H9 (cell line): ENCODE measurements around the gene HMCES. TPM values are rescaled to one million over a fixed set of nuclear protein-coding genes. Genes with fewer than 3 reads are reported as not detected.

Experiments
- DNase-seq: peaks from one replicate; pipeline ENCODE4 v3.0.0-alpha.2; 2017
- H2AFZ ChIP-seq: one replicate; pipeline ENCODE4 v1.6.1; 2013; ENCODE audit warnings: mild to moderate bottlenecking, low read length, control low read depth, moderate library complexity
- H2AK5ac ChIP-seq: 2 replicates; pipeline ENCODE4 v1.6.1; 2013; ENCODE audit warnings: low read length, control low read depth, mixed read lengths; ENCODE audit not compliant: insufficient read length
- H2BK120ac ChIP-seq: one replicate; pipeline ENCODE4 v1.6.1; 2013; ENCODE audit warnings: low read depth, mild to moderate bottlenecking, low read length, control low read depth, inconsistent platforms; ENCODE audit not compliant: poor library complexity, severe bottlenecking
- H2BK12ac ChIP-seq: 2 replicates; pipeline ENCODE4 v1.6.1; 2013; ENCODE audit warnings: low read length, control low read depth, mixed read lengths, low read depth; ENCODE audit not compliant: insufficient read length
- H2BK15ac ChIP-seq: 2 replicates; pipeline ENCODE4 v1.6.1; 2013; ENCODE audit warnings: low read depth, low read length, control low read depth
- H2BK20ac ChIP-seq: one replicate; pipeline ENCODE4 v1.6.1; 2013; ENCODE audit warnings: low read depth, mild to moderate bottlenecking, low read length, control low read depth, inconsistent platforms; ENCODE audit not compliant: poor library complexity, severe bottlenecking
- H2BK5ac ChIP-seq: 2 replicates; pipeline ENCODE4 v1.6.1; 2013; ENCODE audit warnings: low read length, control low read depth, mixed read lengths; ENCODE audit not compliant: insufficient read length
- H3K14ac ChIP-seq: 2 replicates; pipeline ENCODE4 v1.6.1; 2013; ENCODE audit warnings: low read length, control low read depth; ENCODE audit not compliant: insufficient read depth
- H3K18ac ChIP-seq: 2 replicates; pipeline ENCODE4 v1.6.1; 2013; ENCODE audit warnings: low read depth, mild to moderate bottlenecking, mixed read lengths, low read length, control low read depth; ENCODE audit not compliant: insufficient read length
- H3K23ac ChIP-seq: 2 replicates; pipeline ENCODE4 v1.6.1; 2013; ENCODE audit warnings: low read length, control low read depth, mixed read lengths, low read depth; ENCODE audit not compliant: insufficient read length
- H3K23me2 ChIP-seq: 2 replicates; pipeline ENCODE4 v1.6.1; 2013; ENCODE audit warnings: low read depth, mild to moderate bottlenecking, mixed read lengths, low read length, control low read depth; ENCODE audit not compliant: insufficient read length, poor library complexity, severe bottlenecking
- H3K27ac ChIP-seq: 2 replicates; pipeline ENCODE4 v1.5.1; 2013; ENCODE audit warnings: low read length, control low read depth, mixed read lengths, low read depth; ENCODE audit not compliant: insufficient read length
- H3K27me3 ChIP-seq: 2 replicates; pipeline ENCODE4 v1.6.1; 2013; ENCODE audit warnings: low read length, control low read depth, inconsistent platforms; ENCODE audit not compliant: insufficient read depth
- H3K4ac ChIP-seq: 2 replicates; pipeline ENCODE4 v1.6.1; 2013; ENCODE audit warnings: low read depth, mild to moderate bottlenecking, control low read depth, inconsistent platforms, low read length, moderate library complexity
- H3K4me1 ChIP-seq: 2 replicates; pipeline ENCODE4 v1.6.1; 2013; ENCODE audit warnings: low read length, control low read depth, inconsistent platforms; ENCODE audit not compliant: insufficient read depth
- H3K4me2 ChIP-seq: 2 replicates; pipeline ENCODE4 v1.6.1; 2013; ENCODE audit warnings: low read length, control low read depth, mixed read lengths; ENCODE audit not compliant: insufficient read length, insufficient read depth
- H3K56ac ChIP-seq: 2 replicates; pipeline ENCODE4 v1.6.1; 2013; ENCODE audit warnings: low read depth, mild to moderate bottlenecking, mixed read lengths, low read length, control low read depth; ENCODE audit not compliant: insufficient read length
- H3K79me1 ChIP-seq: 2 replicates; pipeline ENCODE4 v1.6.1; 2013; ENCODE audit warnings: low read depth, mild to moderate bottlenecking, moderate library complexity, low read length, control low read depth, inconsistent platforms; ENCODE audit not compliant: insufficient read depth, poor library complexity, severe bottlenecking
- H3K79me2 ChIP-seq: 2 replicates; pipeline ENCODE4 v1.6.1; 2013; ENCODE audit warnings: low read length, control low read depth, inconsistent platforms; ENCODE audit not compliant: insufficient read depth
- H3K9ac ChIP-seq: 2 replicates; pipeline ENCODE4 v1.6.1; 2013; ENCODE audit warnings: low read length, control low read depth, mixed read lengths; ENCODE audit not compliant: insufficient read length; ENCODE audit errors: extremely low read depth
- H3K9me3 ChIP-seq: one replicate; pipeline ENCODE4 v1.6.1; 2013; ENCODE audit warnings: low read depth, low read length, inconsistent platforms; ENCODE audit not compliant: control insufficient read depth
- H3T11ph ChIP-seq: one replicate; pipeline ENCODE4 v1.6.1; 2013; ENCODE audit warnings: mild to moderate bottlenecking, low read length, control low read depth, inconsistent platforms
- H4K20me1 ChIP-seq: one replicate; pipeline ENCODE4 v1.6.1; 2013; ENCODE audit not compliant: control insufficient read depth, insufficient read length, insufficient read depth
- H4K5ac ChIP-seq: 2 replicates; pipeline ENCODE4 v1.6.1; 2013; ENCODE audit warnings: low read depth, mild to moderate bottlenecking, mixed read lengths, low read length, control low read depth; ENCODE audit not compliant: insufficient read length
- H4K8ac ChIP-seq: replicated peaks from 2 replicates; pipeline ENCODE4 v1.6.1; 2013; ENCODE audit warnings: low read length, control low read depth, mixed read lengths, low read depth; ENCODE audit not compliant: insufficient read length
- H4K91ac ChIP-seq: 2 replicates; pipeline ENCODE4 v1.6.1; 2013; ENCODE audit warnings: low read depth, mild to moderate bottlenecking, moderate library complexity, mixed read lengths, low read length, control low read depth; ENCODE audit not compliant: insufficient read length
- H3K27ac Mint-ChIP-seq, 3 experiments: 2 replicates in 2 of 3; 3 replicates in 1 of 3; pipeline ENCODE4 v1.8.0; 2020 to 2021; ENCODE audit warnings: mixed read lengths in 3 of 3, mild to moderate bottlenecking in 1 of 3, moderate library complexity in 1 of 3
- H3K27me3 Mint-ChIP-seq: 2 replicates; pipeline ENCODE4 v1.8.0; 2021; ENCODE audit warnings: low read depth, mild to moderate bottlenecking, moderate library complexity, mixed read lengths
- H3K36me3 Mint-ChIP-seq, 3 experiments: 2 replicates in 2 of 3; 3 replicates in 1 of 3; pipeline ENCODE4 v1.8.0; 2020 to 2021; ENCODE audit warnings: low read depth in 3 of 3, mixed read lengths in 3 of 3; ENCODE audit not compliant: insufficient read depth in 1 of 3
- H3K4me1 Mint-ChIP-seq, 2 experiments: 2 replicates each; pipeline ENCODE4 v1.8.0; 2020; ENCODE audit warnings: mixed read lengths in 2 of 2
- H3K4me3 Mint-ChIP-seq, 2 experiments: 2 replicates in 1 of 2; 3 replicates in 1 of 2; pipeline ENCODE4 v1.8.0; 2020 to 2021; ENCODE audit warnings: mild to moderate bottlenecking in 2 of 2, mixed read lengths in 2 of 2, moderate library complexity in 1 of 2
- H3K9me3 Mint-ChIP-seq, 2 experiments: 2 replicates in 1 of 2; 3 replicates in 1 of 2; pipeline ENCODE4 v1.8.0; 2020; ENCODE audit warnings: mild to moderate bottlenecking in 2 of 2, mixed read lengths in 2 of 2, moderate library complexity in 1 of 2
- CTCF ChIP-seq: fragments of 200-600 bp; sonication (generic); conservative IDR thresholded peaks from 3 replicates; pipeline ENCODE4 v1.8.0; 2021; ENCODE audit warnings: antibody characterized with exemption, mild to moderate bottlenecking
- WGBS: extraction: QIAGEN DNeasy Blood & Tissue Kit; methylation state at CpG from one replicate; pipeline ENCODE4 v1.1.7; 2013; ENCODE audit warnings: missing lambda C conversion rate, low lambda C conversion rate, mixed read lengths; ENCODE audit not compliant: insufficient read length; ENCODE audit errors: extremely low coverage; 5-methylcytosine and 5-hydroxymethylcytosine counted together
- total RNA-seq: library from RNA; stranded (reverse); gene quantifications from 2 replicates; pipeline ENCODE4 v1.2.1, GENCODE V29; 2021

Gene HMCES
- total RNA-seq, 1 experiment from 2014 or later, result 52.4 TPM

- no CpG with 5 or more reads among the region's 6 CpGs for WGBS
- Mint-ChIP-seq H3K9me3 (no peaks in the 10 kb centered on the region), H3K27ac (peak overlapping the region in 2 of 3 experiments; percentile 72 to 81; a peak in 3 of 7 replicates), H3K27me3 (no peaks in the 10 kb centered on the region), H3K4me3 (peak overlapping the region in 1 of 2 experiments; percentile 4; a peak in 1 of 5 replicates), H3K36me3 (no peaks in the 10 kb centered on the region), H3K4me1 (peaks cover 6 to 8% of the 10 kb centered on the region in 2 experiments)
- Histone ChIP-seq H2BK12ac (no peak overlapping the region), H3K9ac (no peak overlapping the region), H3K27me3 (no peaks in the 10 kb centered on the region), H3K4ac (no peak overlapping the region), H3K4me2 (no peak overlapping the region), H3K79me2 (no peaks in the 10 kb centered on the region), H4K91ac (no peak overlapping the region), H3K14ac (no peak overlapping the region), H2BK20ac (no peak overlapping the region), H4K5ac (no peak overlapping the region), H3K4me1 (no peaks in the 10 kb centered on the region), H3K27ac (no peak overlapping the region), H3K18ac (no peak overlapping the region), H3K23ac (no peak overlapping the region), H3K9me3 (no peaks in the 10 kb centered on the region), H3T11ph (no peak overlapping the region), H4K8ac (no peak overlapping the region), H3K56ac (no peak overlapping the region), H3K23me2 (no peaks in the 10 kb centered on the region), H2BK120ac (no peak overlapping the region), H2AK5ac (no peak overlapping the region), H3K79me1 (no peaks in the 10 kb centered on the region), H2BK15ac (no peak overlapping the region), H2AFZ (no peak overlapping the region), H4K20me1 (no peaks in the 10 kb centered on the region), H2BK5ac (no peak overlapping the region)
- DNase-seq, result peak; percentile 37
- TF ChIP-seq CTCF, result no peak
These were observed 38.7 kb upstream of the HMCES start for GRCh38 chr3:129239991-129240390.
